IMR-90 (cell line): ENCODE results near the gene RALGAPA1.

Experiments used
- CEBPB ChIP-seq: IDR thresholded peaks from 2 replicates; pipeline ENCODE4 v1.6.1; 2012; ENCODE audit warnings: low read depth, low read length, improper control_type of control experiment
- CHD1 ChIP-seq: IDR thresholded peaks from 2 replicates; pipeline ENCODE4 v1.6.1; 2012; ENCODE audit warnings: low read depth, low read length, improper control_type of control experiment
- CTCF ChIP-seq: conservative IDR thresholded peaks from 2 replicates; pipeline ENCODE4 v1.5.1; 2012; ENCODE audit warnings: mild to moderate bottlenecking, low read depth, low read length, improper control_type of control experiment
- MAFK ChIP-seq: IDR thresholded peaks from 2 replicates; pipeline ENCODE4 v1.6.1; 2012; ENCODE audit warnings: low read depth, low read length, improper control_type of control experiment
- MAZ ChIP-seq: IDR thresholded peaks from 2 replicates; pipeline ENCODE4 v1.6.1; 2012; ENCODE audit warnings: low read depth, mild to moderate bottlenecking, low read length, improper control_type of control experiment, moderate library complexity, borderline replicate concordance
- MXI1 ChIP-seq: IDR thresholded peaks from 2 replicates; pipeline ENCODE4 v1.6.1; 2012; ENCODE audit warnings: low read depth, mild to moderate bottlenecking, low read length, moderate library complexity, borderline replicate concordance
- POLR2A ChIP-seq: IDR thresholded peaks from 2 replicates; pipeline ENCODE4 v1.6.1; 2012; ENCODE audit warnings: mild to moderate bottlenecking, low read depth, low read length
- RAD21 ChIP-seq: IDR thresholded peaks from 2 replicates; pipeline ENCODE4 v1.6.1; 2012; ENCODE audit warnings: low read length, improper control_type of control experiment
- RCOR1 ChIP-seq: IDR thresholded peaks from 2 replicates; pipeline ENCODE4 v1.6.1; 2012; ENCODE audit warnings: mild to moderate bottlenecking, low read length, improper control_type of control experiment; ENCODE audit not compliant: insufficient replicate concordance
- RFX5 ChIP-seq: IDR thresholded peaks from 2 replicates; pipeline ENCODE4 v1.8.0; 2012; ENCODE audit warnings: low read depth, mild to moderate bottlenecking, low read length, moderate library complexity
- SMC3 ChIP-seq: fragments of 150-350 bp; IDR thresholded peaks from 2 replicates; pipeline ENCODE4 v1.6.1; 2016; ENCODE audit warnings: low read depth, mild to moderate bottlenecking, antibody characterized with exemption, low read length, moderate library complexity
- USF2 ChIP-seq: fragments of 150-350 bp; IDR thresholded peaks from 2 replicates; pipeline ENCODE4 v1.6.1; 2017; ENCODE audit warnings: mild to moderate bottlenecking, antibody characterized with exemption, low read length, low read depth

GRCh38 chr14:35742442-35742841, 66.7 kb downstream of the RALGAPA1 start:
- TF ChIP-seq MAFK: no peak
- TF ChIP-seq CTCF: no peak
- TF ChIP-seq RAD21: no peak
- TF ChIP-seq RCOR1: no peak
- TF ChIP-seq MXI1: no peak
- no peak for TF ChIP-seq CHD1
- no peak for TF ChIP-seq USF2
- TF ChIP-seq POLR2A: no peak
- TF ChIP-seq CEBPB: no peak
- no peak for TF ChIP-seq MAZ
- no peak for TF ChIP-seq RFX5
- no peak for TF ChIP-seq SMC3
